ENCODE measurements around the gene ABCC1. TPM values are rescaled to one million over a fixed set of nuclear protein-coding genes. Genes with fewer than 3 reads are reported as not detected.
"Not testable (repeated sequence)": the region's sequence is repeated elsewhere in the genome, so short reads cannot be mapped to it uniquely, and the experiment has no call there.

ABCC1 gene
- total RNA-seq, 1 donor from 2014 or later = 61.1 TPM

DNA sequence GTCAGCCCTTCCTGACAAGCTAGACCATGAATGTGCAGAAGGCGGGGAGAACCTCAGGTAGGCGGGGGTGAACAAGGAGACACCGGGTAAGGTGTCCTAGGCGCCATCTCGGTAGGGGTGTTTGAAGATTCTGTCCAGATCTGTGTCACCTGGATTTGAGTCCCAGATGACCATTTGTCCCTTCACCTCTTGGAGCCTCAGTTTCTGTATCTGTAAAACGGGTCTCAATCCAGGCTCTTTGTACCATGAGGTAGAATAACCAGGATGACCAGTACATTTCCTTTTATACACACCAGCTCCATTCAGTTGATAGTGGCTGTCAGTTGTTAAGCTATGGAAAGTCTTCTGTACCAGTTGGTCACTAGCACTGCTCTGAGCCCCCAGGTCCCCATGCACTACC is 187.2 kb downstream of the ABCC1 start:
- intact Hi-C loops (cut with micrococcal nuclease) = no loop called here

DNA sequence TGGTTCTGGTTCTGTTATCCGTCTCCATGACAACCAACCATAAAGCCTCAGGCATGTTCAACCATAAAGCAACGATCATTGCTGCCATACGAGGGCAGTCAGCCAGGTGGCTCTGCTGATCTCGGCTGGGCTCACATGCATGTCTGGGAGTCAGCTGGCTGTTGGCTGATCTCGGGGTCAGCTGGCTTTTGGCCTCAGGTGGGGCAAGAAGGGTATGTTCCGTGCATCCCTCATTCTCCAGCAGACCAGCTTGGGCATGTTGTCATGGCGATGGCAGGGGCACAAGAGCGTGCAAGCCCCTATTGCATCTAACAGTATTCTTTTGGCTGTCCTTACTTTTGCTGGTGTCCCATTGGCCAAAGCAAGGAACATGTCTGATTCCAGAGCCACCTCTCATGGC is 187.7 kb downstream of the ABCC1 start:
- intact Hi-C loops (cut with micrococcal nuclease) = no loop called here

DNA sequence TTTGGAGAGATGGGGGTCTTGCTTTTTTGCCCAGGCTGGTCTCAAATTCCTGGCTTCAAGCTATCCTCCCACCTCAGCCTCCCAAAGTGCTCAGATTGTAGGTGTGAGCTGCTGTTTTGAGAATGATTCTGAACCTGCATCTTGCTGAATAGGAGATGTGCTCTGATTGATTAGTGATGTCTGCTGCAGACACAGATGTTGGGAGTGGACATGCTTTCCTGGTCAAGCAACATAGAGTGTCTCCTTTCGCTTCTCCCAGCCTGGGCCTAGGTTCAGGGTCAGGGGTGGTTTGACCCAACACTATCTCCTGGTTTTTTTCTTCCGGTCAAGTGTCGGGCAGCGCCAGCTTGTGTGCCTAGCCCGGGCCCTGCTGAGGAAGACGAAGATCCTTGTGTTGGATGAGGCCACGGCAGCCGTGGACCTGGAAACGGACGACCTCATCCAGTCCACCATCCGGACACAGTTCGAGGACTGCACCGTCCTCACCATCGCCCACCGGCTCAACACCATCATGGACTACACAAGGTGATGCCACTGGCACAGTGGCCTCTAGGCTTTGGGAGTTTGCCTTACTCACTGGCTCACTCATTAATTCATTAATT is 188.7 kb downstream of the ABCC1 start:
- intact Hi-C loops (cut with micrococcal nuclease) = no loop called here

DNA sequence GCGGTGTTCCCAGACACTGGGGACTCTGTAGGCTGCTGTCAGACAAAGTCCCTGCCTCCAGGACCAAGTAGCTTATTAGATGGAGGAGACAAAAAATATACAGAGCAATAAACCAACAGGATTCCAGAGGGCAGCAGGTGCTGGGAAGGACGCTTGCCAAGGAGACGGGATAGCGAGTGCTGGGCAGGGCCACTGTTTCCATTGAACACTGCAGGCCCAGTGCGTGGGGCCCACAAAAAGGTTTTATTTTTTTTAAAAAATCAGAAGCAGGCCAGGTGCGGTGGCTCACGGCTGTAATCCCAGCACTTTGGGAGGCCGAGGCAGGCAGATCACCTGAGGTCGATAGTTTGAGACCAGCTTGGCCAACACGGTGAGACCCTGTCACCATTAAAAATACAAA is 189.6 kb downstream of the ABCC1 start:
- intact Hi-C loops (cut with micrococcal nuclease) = no loop called here

DNA sequence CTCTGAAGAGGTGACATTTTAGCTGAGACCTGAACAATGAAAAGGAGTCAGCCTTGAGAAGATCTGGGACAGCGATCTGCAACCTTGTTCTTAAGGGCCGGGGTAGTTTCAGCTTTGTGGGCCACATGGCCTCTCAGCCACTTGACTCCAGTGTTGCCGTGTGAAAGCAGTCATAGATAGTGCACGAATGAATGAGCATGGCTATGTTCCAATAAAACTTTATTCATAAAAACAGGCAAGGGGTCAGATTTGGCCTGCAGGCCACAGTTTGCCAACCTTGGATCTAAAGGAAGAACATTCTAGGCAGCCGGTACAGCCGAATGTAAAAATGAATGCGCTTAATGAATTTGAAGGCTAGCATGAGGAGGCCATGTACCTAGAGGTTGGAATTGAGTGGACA is 190.4 kb downstream of the ABCC1 start:
- intact Hi-C loops (cut with micrococcal nuclease) = no loop called here

DNA sequence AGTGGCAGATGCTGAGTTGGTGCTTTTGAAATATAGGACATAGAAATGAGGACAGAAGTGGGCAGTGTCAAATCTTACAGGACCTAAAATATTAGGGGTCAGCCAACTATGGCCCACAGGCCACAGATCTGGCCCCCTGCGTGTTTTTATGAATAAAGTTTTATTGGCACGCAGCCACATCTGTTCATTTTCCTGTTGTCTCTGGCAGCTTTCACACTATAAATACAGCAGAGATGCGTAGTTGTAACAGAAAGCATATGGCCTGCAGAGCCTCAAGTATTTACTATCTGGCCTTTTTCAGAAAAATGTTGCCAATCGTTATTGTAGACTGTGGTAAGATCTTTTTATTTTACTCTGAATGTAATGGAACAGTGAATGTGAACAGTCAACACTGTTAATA is 191.1 kb downstream of the ABCC1 start:
- intact Hi-C loops (cut with micrococcal nuclease) = no loop called here

DNA sequence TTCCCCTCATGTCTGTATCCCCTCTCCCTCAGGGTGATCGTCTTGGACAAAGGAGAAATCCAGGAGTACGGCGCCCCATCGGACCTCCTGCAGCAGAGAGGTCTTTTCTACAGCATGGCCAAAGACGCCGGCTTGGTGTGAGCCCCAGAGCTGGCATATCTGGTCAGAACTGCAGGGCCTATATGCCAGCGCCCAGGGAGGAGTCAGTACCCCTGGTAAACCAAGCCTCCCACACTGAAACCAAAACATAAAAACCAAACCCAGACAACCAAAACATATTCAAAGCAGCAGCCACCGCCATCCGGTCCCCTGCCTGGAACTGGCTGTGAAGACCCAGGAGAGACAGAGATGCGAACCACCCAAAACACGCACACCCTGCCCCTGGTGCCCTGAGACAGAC is 191.7 kb downstream of the ABCC1 start:
- intact Hi-C loops (cut with micrococcal nuclease) = no loop called here

DNA sequence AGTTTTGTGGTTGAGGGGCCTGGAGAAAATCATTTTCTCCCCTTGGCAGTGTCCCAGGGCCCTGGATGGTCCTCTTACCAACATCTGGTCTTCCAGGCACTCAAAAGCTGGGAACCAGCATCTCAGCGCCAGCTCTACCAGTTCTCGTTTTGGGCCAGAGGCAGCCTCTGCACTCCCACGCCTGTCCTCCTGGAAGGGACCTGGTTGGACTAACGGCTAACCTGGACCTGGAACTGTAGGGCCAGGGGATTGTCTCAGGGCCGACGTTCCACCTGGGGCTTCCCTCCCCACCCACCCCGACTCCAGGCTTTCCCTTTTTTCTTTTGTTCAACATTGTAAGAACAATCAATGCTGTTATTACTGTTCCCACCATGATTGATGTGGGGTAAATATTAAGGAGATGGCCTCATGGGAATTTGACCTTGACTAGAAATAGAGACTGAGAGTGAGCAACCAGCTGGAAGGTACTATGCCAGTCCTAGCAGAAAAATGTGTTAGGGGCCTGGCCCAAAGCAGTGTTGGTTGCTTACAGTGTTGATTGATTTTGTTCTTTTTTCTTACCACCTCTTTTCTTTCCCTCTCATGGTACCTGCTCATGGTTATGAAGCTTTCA is 192.5 kb downstream of the ABCC1 start:
- intact Hi-C loops (cut with micrococcal nuclease) = no loop called here

DNA sequence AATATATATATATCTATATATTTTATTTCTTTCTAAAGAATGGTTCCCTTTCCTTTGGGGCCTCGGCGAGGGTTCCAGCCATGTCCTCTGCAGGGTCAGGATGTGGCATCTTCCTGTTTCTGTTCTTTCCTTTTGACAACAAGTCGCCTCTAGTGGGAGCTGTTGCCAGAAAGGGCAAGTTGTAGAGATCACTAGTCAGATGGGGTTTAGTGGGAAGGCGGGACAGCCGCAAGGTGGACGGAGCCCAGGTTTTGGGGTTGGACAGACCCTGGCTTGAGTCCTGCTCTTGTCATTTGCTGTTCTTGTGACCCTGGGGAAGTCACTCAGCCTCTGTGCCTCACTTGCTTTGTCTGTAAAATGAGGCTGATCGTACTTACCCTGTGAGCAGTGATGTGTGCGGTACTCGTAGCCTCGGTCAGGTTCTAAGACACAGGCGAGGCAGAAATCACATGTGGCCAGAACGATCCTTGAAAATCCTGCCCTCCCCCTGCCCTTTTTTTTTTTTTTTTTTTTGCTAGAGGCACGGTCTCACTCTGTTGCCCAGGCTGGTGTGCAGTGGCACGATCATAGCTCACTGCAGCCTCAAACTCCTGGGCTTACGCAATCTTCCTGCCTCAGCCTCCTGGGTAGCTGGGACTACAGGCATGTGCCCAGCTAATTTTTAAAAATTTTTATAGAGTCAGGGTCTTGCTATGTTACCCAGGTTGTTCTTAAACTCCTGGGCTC is 193.8 kb downstream of the ABCC1 start:
- intact Hi-C loops (cut with micrococcal nuclease) = no loop called here

DNA sequence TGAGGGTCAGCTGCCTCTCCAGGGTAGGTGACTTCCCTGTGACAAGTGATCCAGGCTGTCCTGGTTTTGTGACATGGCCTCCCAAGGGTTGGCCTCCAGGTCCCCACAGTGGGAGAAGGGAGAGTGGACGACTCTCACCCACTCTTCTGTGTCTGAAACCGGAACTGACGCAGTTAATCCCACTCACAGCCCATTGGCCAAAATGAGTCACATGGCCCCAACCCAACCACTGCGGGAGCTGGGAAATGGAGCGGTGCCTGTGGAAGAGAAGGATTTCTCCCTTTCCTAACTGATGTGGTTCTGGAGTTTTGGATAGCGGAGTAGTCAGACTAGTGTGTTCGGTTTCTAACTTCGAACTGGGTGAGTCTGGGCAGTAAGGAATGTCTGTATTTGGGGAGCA is 194.5 kb downstream of the ABCC1 start:
- intact Hi-C loops (cut with micrococcal nuclease) = no loop called here

DNA sequence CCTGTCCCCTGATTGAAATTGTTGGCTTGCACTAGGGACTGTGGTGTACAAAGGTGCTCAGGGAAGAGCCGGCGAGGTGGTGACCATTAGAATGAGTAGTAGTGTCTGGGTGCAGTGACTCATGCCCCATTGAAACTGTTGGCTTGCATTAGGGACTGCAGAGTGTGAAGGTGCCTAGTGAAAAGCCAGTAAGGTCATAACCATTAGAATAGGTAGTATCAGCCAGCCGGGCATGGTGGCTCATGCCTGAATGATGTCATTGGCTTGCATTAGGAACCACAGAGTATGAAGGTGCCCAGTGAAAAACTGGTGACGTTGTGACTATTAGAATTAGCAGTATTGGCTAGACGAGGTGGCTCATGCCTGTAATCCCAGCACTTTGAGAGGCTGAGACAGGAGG is 195.0 kb downstream of the ABCC1 start:
- intact Hi-C loops (cut with micrococcal nuclease) = no loop called here

DNA sequence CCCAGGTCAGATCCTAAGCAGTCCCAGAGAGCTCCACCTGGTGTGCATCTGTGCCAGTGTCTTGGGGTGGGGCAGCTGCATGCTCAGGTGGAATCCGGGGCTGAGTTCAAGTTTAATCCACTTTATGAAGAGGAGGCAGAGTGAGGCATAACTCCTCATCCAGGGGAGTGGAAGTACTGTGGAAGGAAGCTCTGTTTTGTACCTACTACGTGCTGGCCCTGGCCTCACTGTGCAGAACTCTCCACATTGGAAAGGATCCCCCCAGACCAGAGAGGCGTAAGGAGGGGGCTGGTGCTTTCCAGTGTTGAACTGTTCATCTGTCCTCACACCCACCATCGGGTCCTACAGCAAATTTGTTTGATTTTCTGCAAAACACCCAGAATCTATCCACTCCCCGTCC is 195.9 kb downstream of the ABCC1 start:
- intact Hi-C loops (cut with micrococcal nuclease) = no loop called here

DNA sequence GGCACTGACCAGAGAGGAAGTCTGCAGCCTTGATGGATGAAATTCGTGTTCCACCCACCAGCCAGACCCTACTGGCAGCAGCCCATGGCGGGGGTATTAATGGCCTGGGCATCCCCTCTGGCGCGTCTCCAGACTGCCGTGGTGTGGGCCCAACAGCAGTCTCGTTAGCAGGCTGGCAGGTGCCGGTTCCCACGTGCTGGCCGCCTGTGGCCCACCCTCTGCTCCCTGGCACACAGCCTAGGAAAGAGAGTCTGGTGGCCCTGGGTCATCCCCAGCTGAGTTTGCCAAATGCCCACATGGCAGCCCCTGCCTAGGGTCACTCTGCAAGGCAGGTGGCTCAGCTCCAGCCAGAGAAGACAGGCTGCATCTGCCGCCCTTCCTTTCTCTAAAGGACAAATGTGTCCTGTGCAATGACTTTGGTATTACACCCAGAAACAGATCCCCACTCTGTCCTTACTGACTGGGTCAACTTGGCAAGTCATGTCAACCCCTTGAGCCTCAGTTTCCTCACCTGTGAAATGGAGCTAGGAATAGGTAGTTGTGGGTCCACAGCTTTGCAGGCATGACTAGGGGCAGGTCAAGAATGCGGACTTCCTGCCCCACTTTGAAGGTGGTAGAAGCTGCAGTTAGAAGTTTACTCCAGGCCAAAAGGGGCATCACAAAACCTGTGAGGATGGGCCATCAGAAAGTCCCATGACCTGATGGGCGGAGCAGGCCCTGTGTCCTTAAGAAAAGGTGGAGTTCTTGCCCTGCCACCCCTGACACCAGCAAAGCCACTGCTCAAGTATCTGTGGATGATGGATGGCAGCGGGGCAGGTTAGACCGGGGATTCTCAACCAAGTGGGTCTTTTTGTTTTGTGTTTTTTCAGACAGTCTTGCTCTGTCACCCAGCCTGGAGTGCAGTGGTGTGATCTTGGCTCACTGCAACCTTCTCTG is 197.2 kb downstream of the ABCC1 start:
- intact Hi-C loops (cut with micrococcal nuclease) = no loop called here

DNA sequence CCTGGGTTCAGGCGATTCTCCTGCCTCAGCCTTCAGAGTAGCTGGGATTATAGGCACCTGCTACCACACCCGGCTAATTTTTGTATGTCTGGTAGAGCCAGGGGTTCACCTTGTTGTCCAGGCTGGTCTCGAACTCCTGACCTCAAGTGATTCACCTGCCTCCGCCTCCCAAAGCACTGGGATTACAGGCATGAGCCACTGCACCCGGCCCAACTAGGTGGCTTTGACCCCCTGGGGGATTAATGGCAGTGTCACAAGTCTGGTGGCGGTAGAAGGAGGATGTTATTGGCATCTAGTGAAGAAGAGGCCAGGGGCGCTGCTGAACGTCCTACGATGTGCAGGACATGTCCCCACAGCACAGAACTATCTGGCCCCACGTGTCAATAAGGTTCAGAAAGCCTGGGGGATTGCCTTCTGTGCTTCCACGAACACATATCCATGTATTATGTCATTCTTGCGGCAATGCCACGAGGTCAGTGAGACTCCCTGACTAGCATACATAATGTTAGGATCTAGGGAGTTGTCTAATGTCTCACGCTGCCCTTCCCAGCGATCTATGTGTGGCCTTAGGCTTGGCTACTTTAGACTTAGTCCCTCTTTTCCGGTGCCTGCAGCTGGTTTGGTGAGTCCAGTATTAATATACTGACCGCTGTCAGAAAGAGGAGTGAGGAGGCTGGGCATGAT is 198.0 kb downstream of the ABCC1 start:
- intact Hi-C loops (cut with micrococcal nuclease) = no loop called here

DNA sequence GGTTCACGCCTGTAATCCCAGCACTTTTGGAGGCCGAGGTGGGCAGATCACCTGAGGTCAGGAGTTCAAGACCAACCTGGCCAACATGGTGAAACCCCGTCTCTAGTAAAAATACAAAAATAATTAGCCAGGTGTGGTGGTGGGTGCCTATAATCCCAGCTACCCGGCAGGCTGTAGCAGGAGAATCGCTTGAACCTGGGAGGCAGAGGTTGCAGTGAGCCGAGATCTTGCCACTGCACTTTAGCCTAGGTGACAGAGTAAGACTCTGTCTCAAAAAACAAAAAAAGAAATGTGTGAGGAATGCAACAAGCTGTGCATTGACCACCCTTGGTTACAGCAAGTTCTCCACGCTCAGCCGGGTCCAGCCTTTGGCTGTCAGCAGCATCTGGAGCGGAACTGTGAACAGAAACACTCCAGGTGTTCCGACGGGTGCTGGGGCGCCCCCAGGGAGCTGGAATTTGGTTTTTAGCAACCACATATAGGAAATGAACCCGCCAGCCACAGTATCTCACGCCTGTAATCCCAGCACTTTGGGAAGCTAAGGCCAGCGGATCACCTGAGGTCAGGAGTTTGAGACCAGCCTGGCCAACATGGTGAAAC is 198.7 kb downstream of the ABCC1 start:
- intact Hi-C loops (cut with micrococcal nuclease) = not testable (repeated sequence)

DNA sequence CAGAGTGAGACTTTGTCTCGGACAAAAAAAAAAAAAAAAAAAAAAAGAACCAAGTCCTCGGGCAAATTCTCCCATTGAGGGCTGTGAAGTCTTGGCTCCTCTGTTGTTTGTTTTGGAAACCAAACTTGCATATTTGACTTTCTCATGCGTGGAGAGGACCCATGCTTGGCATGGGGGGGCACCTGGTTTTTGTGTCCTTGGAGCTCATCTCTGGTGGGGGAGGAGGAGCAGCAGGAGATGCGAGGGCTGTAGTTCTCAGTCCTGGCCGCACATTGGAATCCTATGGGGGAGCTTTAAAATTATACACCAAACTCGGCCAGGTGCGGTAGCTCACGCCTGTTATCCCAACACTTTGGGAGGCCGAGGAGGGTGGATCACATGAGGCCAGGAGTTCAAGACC is 199.3 kb downstream of the ABCC1 start:
- intact Hi-C loops (cut with micrococcal nuclease) = no loop called here

DNA sequence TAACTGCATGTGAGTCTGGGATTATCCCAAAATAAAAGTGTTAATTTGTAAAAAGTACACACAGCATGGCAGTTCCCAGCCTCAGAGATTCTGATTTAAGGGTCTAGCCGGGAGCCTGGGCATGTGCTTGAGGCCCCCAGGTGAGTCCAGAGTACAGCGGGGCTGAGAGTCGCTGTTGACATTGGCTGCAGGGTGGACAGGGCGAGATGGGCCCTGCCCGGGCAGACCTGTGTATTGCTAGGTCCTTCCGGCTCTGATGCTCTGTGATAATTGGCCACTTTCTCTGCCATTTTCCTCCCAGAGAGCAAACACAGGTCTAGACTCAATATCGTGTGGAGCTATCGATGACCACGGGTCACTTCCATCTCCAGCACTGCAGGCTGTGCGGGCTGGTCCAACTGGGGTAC is 200.3 kb downstream of the ABCC1 start:
- intact Hi-C loops (cut with micrococcal nuclease) = no loop called here

DNA sequence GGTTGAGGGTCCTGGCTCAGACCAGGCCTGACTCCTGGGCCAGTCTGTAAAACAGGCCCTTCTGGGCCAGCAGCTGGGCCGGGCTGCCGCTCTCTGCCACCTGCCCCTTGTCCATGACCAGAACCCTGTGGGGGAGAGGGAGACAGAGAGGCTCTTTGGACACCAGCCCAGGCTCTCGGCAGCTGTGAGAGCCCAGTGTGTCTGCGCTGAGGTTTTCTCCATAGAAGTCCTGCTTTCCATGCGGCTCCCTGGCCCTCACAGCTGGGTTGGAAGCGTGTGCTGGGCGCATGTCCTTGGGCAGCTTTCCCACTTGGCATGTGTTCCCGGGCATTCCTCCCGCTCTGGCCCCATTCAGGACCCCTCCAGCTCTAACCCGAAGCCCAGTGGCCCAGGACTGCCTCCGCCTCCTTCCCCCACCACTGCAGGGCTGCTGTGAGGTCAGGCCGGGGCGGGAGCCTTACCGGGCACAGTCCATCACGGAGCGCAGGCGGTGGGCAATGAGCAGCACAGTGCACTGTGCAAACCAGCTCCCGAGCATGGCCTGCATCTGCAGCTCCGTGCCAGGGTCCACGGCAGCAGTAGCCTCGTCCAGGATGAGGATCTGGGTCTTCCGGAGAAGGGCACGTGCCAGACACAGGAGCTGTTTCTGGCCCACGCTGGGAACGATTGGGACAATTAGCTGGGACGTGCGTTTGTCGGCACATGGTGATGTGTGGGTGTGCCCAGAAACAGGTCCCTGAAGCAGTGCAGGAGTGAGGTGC is 200.9 kb downstream of the ABCC1 start:
- intact Hi-C loops (cut with micrococcal nuclease) = no loop called here

DNA sequence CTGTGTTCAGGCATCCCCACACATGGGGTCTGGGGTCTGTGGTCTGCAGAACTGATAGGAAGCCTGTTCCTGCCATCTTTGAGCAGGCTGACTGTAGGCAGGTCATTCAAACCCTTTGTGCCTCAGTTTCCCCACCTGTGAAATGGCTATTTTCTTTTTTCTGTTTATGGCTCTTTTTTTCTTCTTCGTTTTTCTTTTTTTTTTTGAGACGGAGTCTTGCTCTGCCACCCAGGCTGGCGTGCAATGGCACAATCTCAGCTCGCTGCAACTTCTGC is 201.4 kb downstream of the ABCC1 start:
- intact Hi-C loops (cut with micrococcal nuclease) = no loop called here

DNA sequence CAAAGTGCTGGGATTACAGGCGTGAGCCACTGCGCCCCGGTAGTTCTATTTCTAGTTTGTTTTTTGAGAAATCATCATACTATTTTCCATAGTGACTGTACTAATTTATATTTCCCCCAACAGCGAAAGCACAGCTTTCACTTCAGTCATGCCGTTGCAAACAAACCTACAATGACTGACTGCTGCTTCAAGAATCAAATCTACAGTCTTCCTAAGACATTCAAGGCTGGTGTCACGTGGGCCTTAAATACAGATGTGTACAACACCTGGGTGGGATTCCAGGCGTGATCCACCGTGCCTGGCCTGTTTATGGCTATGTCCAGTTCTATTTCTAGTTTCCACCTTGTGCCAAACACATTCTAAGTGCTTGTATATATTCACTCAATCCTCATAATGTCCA is 201.9 kb downstream of the ABCC1 start:
- intact Hi-C loops (cut with micrococcal nuclease) = no loop called here
